Upper lobe of left lung (tissue), 6 donors: ENCODE results near the gene POU3F2. TPM values are rescaled to one million over a fixed set of nuclear protein-coding genes. Genes with fewer than 3 reads are reported as not detected.

Source experiments
- ATAC-seq, 2 donors: fragments of 200-7000 bp; cut with Tn5 transposase; one replicate each; pipeline ENCODE4 v1.9.1; 2022; ENCODE audit warnings: mild to moderate bottlenecking in 2 of 2, moderate library complexity in 2 of 2; ENCODE audit not compliant: low FRiP score in 2 of 2
- DNase-seq, 2 donors: peaks; one replicate each; pipeline ENCODE4 v3.0.0-alpha.2; 2019 to 2020
- H3K27ac ChIP-seq, 4 donors: fragments of 200-600 bp; sonication (generic); one replicate each; pipeline ENCODE4 v1.5.1; 2016 to 2019
- H3K27me3 ChIP-seq, 4 donors: fragments of 200-600 bp; sonication (generic); one replicate each; pipeline ENCODE4 v1.5.1; 2017 to 2019
- H3K36me3 ChIP-seq, 4 donors: fragments of 200-600 bp; sonication (generic); one replicate each; pipeline ENCODE4 v1.5.1; 2016 to 2019
- H3K4me1 ChIP-seq, 4 donors: fragments of 200-600 bp; sonication (generic); one replicate each; pipeline ENCODE4 v1.5.1; 2018 to 2019
- H3K4me3 ChIP-seq, 4 donors: fragments of 200-600 bp; sonication (generic); one replicate each; pipeline ENCODE4 v1.5.1; 2017 to 2019; ENCODE audit warnings: mild to moderate bottlenecking in 2 of 4, moderate library complexity in 1 of 4
- H3K9me3 ChIP-seq, 4 donors: fragments of 200-600 bp; sonication (generic); one replicate each; pipeline ENCODE4 v1.5.1; 2018 to 2019
- CTCF ChIP-seq, 6 experiments: fragments of 450-650 bp in 4 of 6; fragments of 200-600 bp in 2 of 6; sonication (generic) in 2 of 6; IDR thresholded peaks; one replicate each; pipeline ENCODE4 v1.5.1; 2016 to 2019; ENCODE audit warnings: antibody characterized with exemption in 6 of 6
- EP300 ChIP-seq, 4 donors: sonication (generic); formaldehyde crosslinking; IDR thresholded peaks; one replicate each; pipeline ENCODE4 v1.5.1; 2017; ENCODE audit warnings: antibody characterized with exemption in 4 of 4, control low read depth in 2 of 4
- POLR2A ChIP-seq, 4 donors: fragments of 450-650 bp; IDR thresholded peaks; one replicate each; pipeline ENCODE4 v1.5.1; 2016 to 2017; ENCODE audit warnings: antibody characterized with exemption in 4 of 4, mild to moderate bottlenecking in 2 of 4
- POLR2AphosphoS5 ChIP-seq, 2 donors: sonication (generic); formaldehyde crosslinking; IDR thresholded peaks; one replicate each; pipeline ENCODE4 v1.5.1; 2017; ENCODE audit warnings: antibody characterized with exemption in 2 of 2
- WGBS, 2 donors: methylation state at CpG; one replicate each; pipeline ENCODE4 v1.1.5; 2017 to 2018; 5-methylcytosine and 5-hydroxymethylcytosine counted together
- total RNA-seq, 6 donors: library from RNA; depleted of rRNA in 4 of 6; stranded (reverse); fragments of >200 nt in 4 of 6; gene quantifications; one replicate each; pipeline versions ENCODE4 v1.1.0 to v1.2.1, GENCODE V29; 2016 to 2021
- donor health status: DM: no; HTN: no; CAD: no; lungs with moderate emphysema.
- donor health status: DM: no; HTN: yes; CAD: no; lungs with severe emphysema.

The POU3F2 gene
- total RNA-seq, 6 donors from 2014 or later = not detected

- Histone ChIP-seq H3K36me3 (no peaks in the 10 kb centered on the region), H3K27ac (no peak overlapping the region), H3K4me3 (no peak overlapping the region), H3K9me3 (no peaks in the 10 kb centered on the region), H3K27me3 (peaks cover 2 to 82% (median 38%) of the 10 kb centered on the region in 4 donors), H3K4me1 (peaks cover 45 to 58% (median 47%) of the 10 kb centered on the region in 4 donors)
- TF ChIP-seq EP300 (IDR thresholded peaks at IDR 0.05) = no peak
- TF ChIP-seq POLR2A (IDR thresholded peaks at IDR 0.05) = no peak
- TF ChIP-seq POLR2AphosphoS5 (IDR thresholded peaks at IDR 0.05) = no peak
- no peak for TF ChIP-seq CTCF (IDR thresholded peaks at IDR 0.05)
- WGBS, 2 donors = 5% methylated on average over 22 to 23 of the region's 23 CpGs
- ATAC-seq = no peak
- DNase-seq = peak in 1 of 2 donors; percentile 41
Observed at GRCh38 chr6:98836025-98836961, 1.9 kb downstream of the POU3F2 start.

- ATAC-seq = no peak
- WGBS, 2 donors = 15 to 16% methylated on average over 9 of the region's 9 CpGs
- peaks cover 4 to 81% (median 36%) of the 10 kb centered on the region in 4 donors for H3K27me3 ChIP-seq
- no peak overlapping the region for H3K4me3 ChIP-seq
- DNase-seq = no peak
- H3K4me1 ChIP-seq = peaks cover 36 to 48% (median 39%) of the 10 kb centered on the region in 4 donors
- TF ChIP-seq POLR2A (IDR thresholded peaks at IDR 0.05) = no peak
- TF ChIP-seq EP300 (IDR thresholded peaks at IDR 0.05) = no peak
- no peak for TF ChIP-seq CTCF (IDR thresholded peaks at IDR 0.05)
- no peak for TF ChIP-seq POLR2AphosphoS5 (IDR thresholded peaks at IDR 0.05)
- no peaks in the 10 kb centered on the region for H3K36me3 ChIP-seq
- no peak overlapping the region for H3K27ac ChIP-seq
- H3K9me3 ChIP-seq = no peaks in the 10 kb centered on the region
Observed at GRCh38 chr6:98836962-98837944, 2.9 kb downstream of the POU3F2 start.

GRCh38 chr6:98838032-98838431, 3.7 kb downstream of the POU3F2 start:
- TF ChIP-seq POLR2AphosphoS5 (IDR thresholded peaks at IDR 0.05) (no peak), EP300 (IDR thresholded peaks at IDR 0.05) (no peak), CTCF (IDR thresholded peaks at IDR 0.05) (no peak), POLR2A (IDR thresholded peaks at IDR 0.05) (no peak)
- Histone ChIP-seq H3K9me3 (no peaks in the 10 kb centered on the region), H3K27ac (no peak overlapping the region), H3K27me3 (peaks cover 9 to 81% (median 39%) of the 10 kb centered on the region in 4 donors), H3K36me3 (no peaks in the 10 kb centered on the region), H3K4me1 (peaks cover 29 to 48% (median 34%) of the 10 kb centered on the region in 4 donors), H3K4me3 (no peak overlapping the region)
- DNase-seq = no peak
- no peak for ATAC-seq
- 22 to 27% methylated on average over 4 of the region's 4 CpGs for WGBS, 2 donors

GRCh38 chr6:98838975-98839374, 4.6 kb downstream of the POU3F2 start:
- no peak for TF ChIP-seq POLR2AphosphoS5 (IDR thresholded peaks at IDR 0.05)
- no peak for TF ChIP-seq POLR2A (IDR thresholded peaks at IDR 0.05)
- TF ChIP-seq EP300 (IDR thresholded peaks at IDR 0.05) = no peak
- no peak for TF ChIP-seq CTCF (IDR thresholded peaks at IDR 0.05)
- DNase-seq (no peak), ATAC-seq (no peak)
- H3K9me3 ChIP-seq = no peaks in the 10 kb centered on the region
- peaks cover 9 to 85% (median 44%) of the 10 kb centered on the region in 4 donors for H3K27me3 ChIP-seq
- peaks cover 27 to 48% (median 29%) of the 10 kb centered on the region in 4 donors for H3K4me1 ChIP-seq
- H3K36me3 ChIP-seq = no peaks in the 10 kb centered on the region
- H3K27ac ChIP-seq = no peak overlapping the region
- whole genome bisulfite sequencing, 2 donors = 13 to 23% methylated on average over 1 of the region's 1 CpG
- H3K4me3 ChIP-seq = no peak overlapping the region
